GM18868 (cell line): ENCODE data around the gene NLRX1.
A peak's percentile ranks its signal among the peaks of the same experiment; 100 is the strongest.
"Not testable (repeated sequence)": the region's sequence is repeated elsewhere in the genome, so short reads cannot be mapped to it uniquely, and the experiment has no call there.

Source experiments
- ATAC-seq: cut with Tn5 transposase; IDR thresholded peaks from one replicate; pipeline ENCODE4 v1.9.1; 2021; ENCODE audit warnings: mild to moderate bottlenecking, moderate library complexity; ENCODE audit not compliant: unreplicated experiment

NLRX1 gene, protein sequence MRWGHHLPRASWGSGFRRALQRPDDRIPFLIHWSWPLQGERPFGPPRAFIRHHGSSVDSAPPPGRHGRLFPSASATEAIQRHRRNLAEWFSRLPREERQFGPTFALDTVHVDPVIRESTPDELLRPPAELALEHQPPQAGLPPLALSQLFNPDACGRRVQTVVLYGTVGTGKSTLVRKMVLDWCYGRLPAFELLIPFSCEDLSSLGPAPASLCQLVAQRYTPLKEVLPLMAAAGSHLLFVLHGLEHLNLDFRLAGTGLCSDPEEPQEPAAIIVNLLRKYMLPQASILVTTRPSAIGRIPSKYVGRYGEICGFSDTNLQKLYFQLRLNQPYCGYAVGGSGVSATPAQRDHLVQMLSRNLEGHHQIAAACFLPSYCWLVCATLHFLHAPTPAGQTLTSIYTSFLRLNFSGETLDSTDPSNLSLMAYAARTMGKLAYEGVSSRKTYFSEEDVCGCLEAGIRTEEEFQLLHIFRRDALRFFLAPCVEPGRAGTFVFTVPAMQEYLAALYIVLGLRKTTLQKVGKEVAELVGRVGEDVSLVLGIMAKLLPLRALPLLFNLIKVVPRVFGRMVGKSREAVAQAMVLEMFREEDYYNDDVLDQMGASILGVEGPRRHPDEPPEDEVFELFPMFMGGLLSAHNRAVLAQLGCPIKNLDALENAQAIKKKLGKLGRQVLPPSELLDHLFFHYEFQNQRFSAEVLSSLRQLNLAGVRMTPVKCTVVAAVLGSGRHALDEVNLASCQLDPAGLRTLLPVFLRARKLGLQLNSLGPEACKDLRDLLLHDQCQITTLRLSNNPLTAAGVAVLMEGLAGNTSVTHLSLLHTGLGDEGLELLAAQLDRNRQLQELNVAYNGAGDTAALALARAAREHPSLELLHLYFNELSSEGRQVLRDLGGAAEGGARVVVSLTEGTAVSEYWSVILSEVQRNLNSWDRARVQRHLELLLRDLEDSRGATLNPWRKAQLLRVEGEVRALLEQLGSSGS

DNA sequence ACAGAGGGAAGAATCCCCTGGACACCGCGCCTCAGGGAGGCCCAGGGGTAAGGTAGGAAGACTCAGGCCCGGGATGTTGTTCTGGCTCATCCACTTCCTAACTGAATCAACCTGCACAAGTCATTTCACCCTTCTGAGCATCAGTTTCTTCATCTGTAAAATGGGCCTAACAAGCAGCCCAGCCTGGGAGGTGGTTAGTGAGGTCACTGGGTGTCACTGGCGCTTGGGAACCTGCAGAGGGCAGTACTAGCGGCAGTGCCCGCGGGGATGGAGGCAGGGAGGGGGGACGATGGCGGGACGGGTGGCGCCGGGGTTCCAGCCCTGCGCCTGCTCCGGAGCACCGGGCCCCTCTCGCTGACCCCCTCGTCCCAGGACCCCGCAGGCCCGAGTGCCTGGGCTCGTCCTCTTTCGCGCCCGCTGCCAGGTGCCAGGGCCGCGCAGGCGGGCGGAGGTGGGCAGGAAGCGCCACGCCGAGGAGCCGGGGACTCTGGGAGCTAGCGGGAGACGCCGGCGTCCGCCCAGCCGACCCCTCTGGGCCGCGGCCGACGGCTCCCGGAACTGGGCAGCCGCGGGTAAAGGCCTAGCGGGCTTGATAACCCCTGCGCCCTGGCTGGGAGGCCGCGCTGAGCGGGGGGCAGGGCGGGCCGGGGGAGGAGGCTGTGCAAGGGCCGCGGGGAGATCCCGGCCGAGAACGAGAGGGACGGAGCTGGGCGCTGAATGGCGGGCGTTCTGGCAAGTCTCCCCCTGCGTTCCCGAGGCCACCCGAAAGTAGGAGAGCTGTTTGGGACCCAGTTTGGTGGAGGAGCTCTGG is at the start of gene NLRX1:
TSS of gene NLRX1 (plus strand) at position 255 of the 811 bp plus-strand sequence. CDS start 2,679 bp downstream, outside the sequence.
- ATAC-seq, result peak; percentile 93

DNA sequence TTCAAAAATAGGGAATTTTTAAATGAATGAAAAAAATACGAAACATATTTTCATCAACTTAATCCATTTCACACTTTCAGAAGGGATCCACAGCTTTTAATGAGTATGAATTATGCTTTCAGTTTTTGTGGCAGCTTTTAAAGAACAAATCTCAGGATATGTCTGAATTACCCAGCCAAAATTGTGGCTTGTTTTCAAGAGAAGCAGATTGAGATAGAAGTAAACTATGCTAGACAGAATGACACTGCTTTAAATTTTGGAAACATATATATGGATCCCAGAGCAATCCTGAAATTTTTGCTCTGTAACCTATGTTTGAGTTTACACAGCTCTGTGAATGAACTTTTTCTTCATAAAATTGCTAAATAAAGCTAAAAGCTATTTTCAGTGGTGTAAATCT is 49.6 kb upstream of the NLRX1 start:
- ATAC-seq, result no peak

GRCh38 chr11:119120639-119121007 is 47.9 kb upstream of the NLRX1 start:
- ATAC-seq, result no peak

- peak; percentile 95 for ATAC-seq
Observed at GRCh38 chr11:119121008-119121810, 47.3 kb upstream of the NLRX1 start, which contains the start of gene HINFP. Gene HINFP (plus strand): TSS chr11:119121580. CDS start chr11:119126945, 5,365 bp downstream.

- ATAC-seq, result no peak
Observed at GRCh38 chr11:119121811-119122124, 46.8 kb upstream of the NLRX1 start.

DNA sequence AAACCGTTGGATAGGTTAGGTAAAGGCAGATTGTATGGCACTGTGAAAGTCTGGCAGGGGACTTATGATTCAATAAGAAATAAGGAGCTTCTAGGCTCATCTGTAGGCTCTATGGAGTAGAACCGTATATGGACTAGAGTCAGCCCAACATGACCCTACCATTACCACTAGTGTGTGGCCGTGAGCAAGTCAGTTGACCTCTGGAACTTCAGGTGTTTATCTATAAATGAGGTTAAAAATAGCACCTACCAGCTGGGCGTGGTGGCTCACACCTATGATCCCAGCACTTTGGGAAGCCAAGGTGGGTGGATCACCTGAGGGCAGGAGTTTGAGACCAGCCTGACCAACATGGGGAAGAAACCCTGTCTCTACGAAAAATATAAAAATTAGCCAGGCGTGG is 42.7 kb upstream of the NLRX1 start:
- ATAC-seq, result no peak

- ATAC-seq, result no peak
Observed at GRCh38 chr11:119126675-119127268, 41.8 kb upstream of the NLRX1 start.

GRCh38 chr11:119130662-119131061 is 37.9 kb upstream of the NLRX1 start:
- no peak for ATAC-seq

DNA sequence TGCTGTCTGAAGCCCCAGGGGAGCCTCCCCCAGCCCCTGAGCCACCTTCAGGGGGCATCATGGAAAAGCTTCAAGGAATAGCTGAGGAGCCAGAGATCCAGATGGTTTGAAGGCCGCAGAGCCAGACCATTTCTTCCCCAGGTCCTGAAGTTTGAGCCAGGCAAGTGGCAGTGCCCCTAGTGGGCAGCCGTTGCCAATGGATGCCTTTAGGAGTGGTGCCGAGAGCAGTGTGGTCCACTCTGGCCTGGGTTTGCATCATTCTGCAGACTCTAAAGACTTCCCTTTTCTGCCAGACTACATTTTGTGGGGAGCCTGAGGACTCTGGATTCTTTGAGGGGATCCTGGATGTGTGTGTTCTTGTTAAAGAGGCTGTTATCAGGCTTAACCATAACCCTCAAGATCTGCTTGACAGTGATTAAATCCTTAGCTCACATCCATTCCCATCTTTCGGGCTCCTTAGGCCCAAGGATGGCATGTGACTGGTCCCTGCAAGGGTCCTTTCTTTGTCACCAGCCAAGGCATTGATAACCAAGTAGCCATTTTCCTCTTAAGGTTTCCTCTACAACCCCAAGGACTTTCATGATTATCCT is 34.0 kb upstream of the NLRX1 start:
- no peak for ATAC-seq

DNA sequence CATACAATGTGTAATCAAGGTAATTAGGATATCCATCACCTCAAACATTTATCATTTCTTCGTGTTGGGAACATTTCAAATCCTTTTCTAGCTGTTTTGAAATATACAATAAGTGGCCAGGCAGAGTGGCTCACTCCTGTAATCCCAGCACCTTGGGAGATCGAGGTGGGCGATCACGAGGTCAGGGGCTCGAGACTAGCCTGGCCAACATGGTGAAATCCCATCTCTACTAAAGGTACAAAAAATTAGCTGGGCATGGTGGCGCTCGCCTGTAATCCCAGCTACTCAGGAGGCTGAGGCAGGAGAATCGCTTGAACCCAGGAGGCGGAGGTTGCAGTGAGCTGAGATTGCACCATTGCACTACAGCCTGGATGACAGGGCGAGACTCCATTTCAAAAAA is 29.2 kb upstream of the NLRX1 start:
- ATAC-seq, result not testable (repeated sequence)

DNA sequence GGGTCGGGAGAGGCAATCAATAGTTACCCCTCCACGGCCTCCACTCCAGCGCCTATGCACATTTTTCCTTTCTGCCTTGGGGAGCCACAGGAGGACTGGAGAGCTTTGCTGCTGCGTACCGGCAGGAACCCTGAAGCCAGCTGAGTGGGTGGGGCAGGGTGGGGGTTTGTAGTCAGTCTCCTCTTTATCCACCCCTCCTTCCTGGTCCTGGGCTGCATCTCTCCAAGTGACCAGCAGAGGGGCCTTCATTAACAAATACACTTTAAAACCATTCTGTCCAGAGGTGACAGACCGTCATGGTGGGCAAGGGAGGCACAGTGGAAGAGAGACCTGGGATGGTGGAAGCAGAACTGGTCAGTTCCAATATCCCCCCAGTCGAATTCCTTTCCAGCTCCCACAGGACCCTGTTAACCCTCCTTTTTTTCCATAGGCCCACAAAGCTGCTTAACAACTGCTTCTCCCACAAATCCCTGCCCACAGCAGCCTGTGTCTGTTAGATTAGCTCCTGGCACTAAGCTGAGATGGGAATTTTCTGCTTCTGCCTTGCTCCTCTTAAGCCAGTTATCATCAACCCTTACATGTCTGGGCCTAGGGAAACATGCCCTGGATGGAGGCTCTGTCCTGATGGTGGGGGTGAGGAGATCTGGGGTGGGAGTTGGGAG is 23.6 kb upstream of the NLRX1 start:
- no peak for ATAC-seq

- no peak for ATAC-seq
Observed at GRCh38 chr11:119145551-119145950, 23.0 kb upstream of the NLRX1 start.

- ATAC-seq, result no peak
Observed at GRCh38 chr11:119147604-119148333, 20.8 kb upstream of the NLRX1 start.

DNA sequence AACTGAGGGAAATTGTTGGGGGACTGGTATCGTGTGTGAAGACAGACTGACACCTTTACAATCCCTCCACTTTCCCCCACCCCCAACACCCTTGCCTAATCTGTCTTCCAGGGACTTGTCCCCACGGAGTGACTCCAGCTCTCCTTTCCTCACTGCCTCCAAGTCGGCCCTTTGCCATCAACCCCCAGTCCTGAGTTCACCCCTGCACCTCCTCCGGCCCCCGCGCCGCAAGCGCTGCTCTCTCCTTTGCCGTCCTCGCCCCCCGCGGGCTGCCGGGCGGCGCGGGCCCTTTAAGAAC is 19.9 kb upstream of the NLRX1 start:
- ATAC-seq, result no peak

DNA sequence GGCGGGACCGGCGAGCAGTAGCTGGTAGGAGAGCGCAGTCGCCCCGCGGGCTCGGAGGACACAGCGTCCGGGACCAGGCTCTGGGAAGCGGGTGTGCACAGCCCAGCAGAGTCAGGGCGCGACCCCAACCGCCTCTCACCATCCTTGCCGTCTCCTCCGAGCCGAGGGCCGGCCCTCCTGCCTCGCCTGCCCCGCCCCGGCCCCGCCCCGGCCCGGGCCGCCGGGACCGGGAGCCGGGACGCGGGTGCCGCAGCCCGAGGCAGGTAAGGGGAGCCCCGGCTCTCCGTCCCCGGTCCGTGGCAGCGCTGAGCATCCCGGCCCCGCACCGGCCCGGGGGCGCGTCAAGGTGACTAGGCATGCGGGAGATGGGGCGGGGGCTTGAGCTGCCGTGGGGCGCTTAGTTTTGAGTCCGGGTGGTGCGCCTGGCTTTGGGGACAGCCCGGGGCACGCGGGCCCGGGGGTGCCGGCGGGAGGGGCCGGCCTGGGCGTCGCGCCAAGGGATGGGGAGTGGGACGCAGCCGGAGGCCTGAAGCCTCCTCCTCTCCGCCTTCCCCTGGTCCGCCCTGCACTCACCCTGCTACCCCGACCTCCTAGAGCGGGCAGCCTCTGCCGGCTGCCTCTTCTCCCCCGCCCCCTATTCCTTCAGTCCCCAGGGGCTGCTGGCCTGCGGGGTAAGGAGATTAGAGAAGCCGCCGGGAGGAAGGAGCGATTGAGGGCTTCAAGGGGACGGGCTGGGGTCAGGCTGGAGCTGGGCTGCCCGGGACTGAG is 19.3 kb upstream of the NLRX1 start, which contains the start of gene ABCG4:
TSS of gene ABCG4 (plus strand) at position 35 of the 768 bp plus-strand sequence. CDS start 914 bp downstream, outside the sequence.
- ATAC-seq, result no peak

GRCh38 chr11:119149786-119150275 is 18.7 kb upstream of the NLRX1 start:
- no peak for ATAC-seq

GRCh38 chr11:119152043-119152442 is 16.5 kb upstream of the NLRX1 start:
- no peak for ATAC-seq
